Liver (tissue), 9 donors: ENCODE data around the gene MFAP2. TPM values are rescaled to one million over a fixed set of nuclear protein-coding genes. Genes with fewer than 3 reads are reported as not detected.

Source experiments
- DNase-seq: peaks from one replicate; pipeline ENCODE4 v3.0.0-alpha.2; 2017; ENCODE audit warnings: low spot score
- H3K27ac ChIP-seq, 2 donors: one replicate each; pipeline ENCODE4 v1.7.0; 2013; ENCODE audit warnings: inconsistent platforms in 2 of 2, low read length in 2 of 2, control low read depth in 1 of 2, low read depth in 1 of 2, mild to moderate bottlenecking in 1 of 2
- H3K27me3 ChIP-seq, 4 donors: one replicate each; pipeline versions ENCODE4 v1.6.1 to v1.7.0; 2013; ENCODE audit warnings: low read length in 3 of 4, inconsistent platforms in 1 of 4, mild to moderate bottlenecking in 1 of 4, moderate library complexity in 1 of 4; ENCODE audit not compliant: control insufficient read depth in 4 of 4, insufficient read depth in 4 of 4
- H3K36me3 ChIP-seq, 4 donors: one replicate each; pipeline versions ENCODE4 v1.6.1 to v1.7.0; 2013; ENCODE audit warnings: low read length in 3 of 4, mild to moderate bottlenecking in 3 of 4, low read depth in 1 of 4, moderate library complexity in 1 of 4; ENCODE audit not compliant: control insufficient read depth in 4 of 4, insufficient read depth in 3 of 4
- H3K4me1 ChIP-seq, 4 donors: one replicate each; pipeline versions ENCODE4 v1.6.1 to v1.7.0; 2013; ENCODE audit warnings: low read length in 3 of 4, mild to moderate bottlenecking in 3 of 4, moderate library complexity in 1 of 4; ENCODE audit not compliant: control insufficient read depth in 4 of 4, insufficient read depth in 4 of 4
- H3K4me3 ChIP-seq, 3 donors: one replicate each; pipeline versions ENCODE4 v1.6.1 to v1.7.0; 2013; ENCODE audit warnings: low read length in 3 of 3, control low read depth in 1 of 3, low read depth in 1 of 3, mild to moderate bottlenecking in 1 of 3
- H3K9ac ChIP-seq, 2 donors: one replicate each; pipeline ENCODE4 v1.7.0; 2013; ENCODE audit warnings: low read length in 2 of 2, mild to moderate bottlenecking in 2 of 2, moderate library complexity in 2 of 2, control low read depth in 1 of 2, low read depth in 1 of 2
- H3K9me3 ChIP-seq, 4 donors: one replicate each; pipeline versions ENCODE4 v1.6.1 to v1.7.0; 2013; ENCODE audit warnings: low read length in 3 of 4; ENCODE audit not compliant: control insufficient read depth in 4 of 4
- ATF3 ChIP-seq: IDR thresholded peaks from 2 replicates; pipeline ENCODE4 v1.6.1; 2016; ENCODE audit warnings: antibody characterized with exemption
- CTCF ChIP-seq: fragments of 150-350 bp; IDR thresholded peaks from 2 replicates; pipeline ENCODE4 v1.5.1; 2017; ENCODE audit warnings: improper control_type of control experiment, low read depth, low read length; ENCODE audit not compliant: missing input control
- FOXA1 ChIP-seq: IDR thresholded peaks from 2 replicates; pipeline ENCODE4 v1.6.1; 2016; ENCODE audit warnings: antibody characterized with exemption
- FOXA2 ChIP-seq: IDR thresholded peaks from 2 replicates; pipeline ENCODE4 v1.6.1; 2016; ENCODE audit warnings: antibody characterized with exemption
- HNF4A ChIP-seq, 2 donors: conservative IDR thresholded peaks; 2 replicates each; pipeline ENCODE4 v1.6.1; 2016; ENCODE audit warnings: antibody characterized with exemption in 2 of 2, mild to moderate bottlenecking in 2 of 2
- HNF4G ChIP-seq: IDR thresholded peaks from 2 replicates; pipeline ENCODE4 v1.6.1; 2016; ENCODE audit warnings: antibody characterized with exemption
- MAX ChIP-seq: IDR thresholded peaks from 2 replicates; pipeline ENCODE4 v1.6.1; 2016; ENCODE audit warnings: antibody characterized with exemption
- NR2F2 ChIP-seq: IDR thresholded peaks from 2 replicates; pipeline ENCODE4 v1.6.1; 2016; ENCODE audit warnings: antibody characterized with exemption
- RAD21 ChIP-seq, 2 donors: IDR thresholded peaks; 2 replicates each; pipeline ENCODE4 v1.6.1; 2016; ENCODE audit warnings: antibody characterized with exemption in 2 of 2, mild to moderate bottlenecking in 2 of 2
- REST ChIP-seq: IDR thresholded peaks from 2 replicates; pipeline ENCODE4 v1.6.1; 2016; ENCODE audit warnings: antibody characterized with exemption, mild to moderate bottlenecking
- RXRA ChIP-seq, 2 donors: IDR thresholded peaks; 2 replicates each; pipeline ENCODE4 v1.6.1; 2017 to 2018; ENCODE audit warnings: antibody characterized with exemption in 2 of 2, mild to moderate bottlenecking in 1 of 2
- TAF1 ChIP-seq: conservative IDR thresholded peaks from 2 replicates; pipeline ENCODE4 v1.6.1; 2016; ENCODE audit warnings: antibody characterized with exemption, mild to moderate bottlenecking
- YY1 ChIP-seq: IDR thresholded peaks from 2 replicates; pipeline ENCODE4 v1.6.1; 2016; ENCODE audit warnings: antibody characterized with exemption, mild to moderate bottlenecking
- ZBTB33 ChIP-seq: IDR thresholded peaks from 2 replicates; pipeline ENCODE4 v1.6.1; 2016; ENCODE audit warnings: antibody characterized with exemption
- WGBS: extraction: QIAGEN DNeasy Blood & Tissue Kit; methylation state at CpG from one replicate; pipeline ENCODE4 v1.1.7; 2013; 5-methylcytosine and 5-hydroxymethylcytosine counted together
- polyA plus RNA-seq, 2 donors: library from polyadenylated mRNA; stranded (reverse) in 1 of 2; unstranded in 1 of 2; fragments of 200-250 nt in 1 of 2; fragments of >200 nt in 1 of 2; fragmentation: Nextera tagmentation in 1 of 2; extraction: Ambion mirVana in 1 of 2; gene quantifications; one replicate each; pipeline versions ENCODE4 v1.2.1 to v1.2.3, GENCODE V29; 2013 to 2015
- total RNA-seq, 2 donors: library from RNA; depleted of rRNA; stranded (reverse); fragments of >200 nt; gene quantifications; one replicate each; pipeline ENCODE4 v1.2.3, GENCODE V29; 2014
- donor health status: healthy.
- donor health status: healthy.
- donor health status: healthy.
- donor health status: healthy.
- donor health status: healthy.

The MFAP2 gene
- total and polyA plus RNA-seq, 4 donors = 0.25 to 1.4 (median 0.74) TPM

GRCh38 chr1:16968372-16968771 is 12.0 kb downstream of the MFAP2 start (continued):
- no peak for TF ChIP-seq HNF4A (conservative IDR thresholded peaks at IDR 0.05)

GRCh38 chr1:16967962-16968361 is 12.5 kb downstream of the MFAP2 start:
- 98% methylated on average over 21 of the region's 21 CpGs for WGBS
- no peak overlapping the region for H3K4me3 ChIP-seq

GRCh38 chr1:16967095-16967575 is 13.3 kb downstream of the MFAP2 start:
- Histone ChIP-seq H3K36me3 (peaks cover 0 to 3% (median 2%) of the 10 kb centered on the region in 4 donors), H3K4me1 (no peaks in the 10 kb centered on the region), H3K4me3 (no peak overlapping the region), H3K27me3 (no peaks in the 10 kb centered on the region), H3K9ac (no peak overlapping the region), H3K9me3 (no peaks in the 10 kb centered on the region), H3K27ac (no peak overlapping the region)
- no peak for DNase-seq
- 72% methylated on average over 7 of the region's 7 CpGs for WGBS
- TF ChIP-seq FOXA1 = no peak
- TF ChIP-seq HNF4A (conservative IDR thresholded peaks at IDR 0.05) = no peak
- TF ChIP-seq TAF1 = no peak
- TF ChIP-seq ZBTB33 = no peak
- no peak for TF ChIP-seq YY1
- TF ChIP-seq REST = no peak
- no peak for TF ChIP-seq HNF4G
- no peak for TF ChIP-seq RXRA (IDR thresholded peaks at IDR 0.05)
- no peak for TF ChIP-seq FOXA2
- no peak for TF ChIP-seq MAX
- no peak for TF ChIP-seq NR2F2

More at GRCh38 chr1:16967962-16968361, 12.5 kb downstream of the MFAP2 start:
- Histone ChIP-seq H3K27ac (no peak overlapping the region), H3K36me3 (peaks cover 0 to 3% (median 2%) of the 10 kb centered on the region in 4 donors), H3K9ac (no peak overlapping the region), H3K4me1 (no peaks in the 10 kb centered on the region), H3K27me3 (no peaks in the 10 kb centered on the region), H3K9me3 (no peaks in the 10 kb centered on the region)
- TF ChIP-seq ATF3 = no peak
- no peak for TF ChIP-seq HNF4G
- no peak for TF ChIP-seq ZBTB33
- no peak for TF ChIP-seq CTCF
- TF ChIP-seq RAD21 (IDR thresholded peaks at IDR 0.05) = no peak
- TF ChIP-seq RXRA (IDR thresholded peaks at IDR 0.05) = no peak
- TF ChIP-seq FOXA2 = no peak
- TF ChIP-seq HNF4A (conservative IDR thresholded peaks at IDR 0.05) = no peak
- TF ChIP-seq NR2F2 = no peak
- no peak for DNase-seq
